ENCODE measurements around the gene CLCN1.

- TF ChIP-seq CTCF (IDR thresholded peaks at IDR 0.05; ENCODE audit: control extremely low read depth in 1 of 3, insufficient read depth in 1 of 3, low read depth in 1 of 3, low read length in 3 of 3) (no peak), EZH2 (IDR thresholded peaks at IDR 0.05; ENCODE audit: low read depth, low read length, severe bottlenecking) (no peak), BRCA1 (IDR thresholded peaks at IDR 0.05; ENCODE audit: low read depth, low read length) (no peak), CREB1 (IDR thresholded peaks at IDR 0.05) (no peak)
Observed at GRCh38 chr7:143363016-143363937, 47.4 kb downstream of the CLCN1 start.
